ENCODE results near the gene THNSL1.
"Not testable (repeated sequence)": the region's sequence is repeated elsewhere in the genome, so short reads cannot be mapped to it uniquely, and the experiment has no call there.

THNSL1 gene

GRCh38 chr10:24988831-24989640, 27.4 kb upstream of the THNSL1 start:
- Mint-ChIP-seq H3K27me3 (no peaks in the 10 kb centered on the region), H3K9me3 (no peaks in the 10 kb centered on the region), H3K36me3 (no peaks in the 10 kb centered on the region), H3K4me3 (no peak overlapping the region), H3K27ac (no peak overlapping the region), H3K4me1 (no peaks in the 10 kb centered on the region)

GRCh38 chr10:24989867-24990266, 26.5 kb upstream of the THNSL1 start:
- no peaks in the 10 kb centered on the region for H3K4me1 Mint-ChIP-seq

GRCh38 chr10:24991298-24991697, 25.1 kb upstream of the THNSL1 start:
- Mint-ChIP-seq H3K27ac (no peak overlapping the region), H3K27me3 (no peaks in the 10 kb centered on the region), H3K4me3 (no peak overlapping the region), H3K9me3 (no peaks in the 10 kb centered on the region), H3K4me1 (no peaks in the 10 kb centered on the region), H3K36me3 (no peaks in the 10 kb centered on the region)

More at GRCh38 chr10:24989867-24990266, 26.5 kb upstream of the THNSL1 start:
- Mint-ChIP-seq H3K36me3 (no peaks in the 10 kb centered on the region), H3K4me3 (no peak overlapping the region), H3K9me3 (no peaks in the 10 kb centered on the region), H3K27ac (no peak overlapping the region), H3K27me3 (no peaks in the 10 kb centered on the region)

GRCh38 chr10:24992512-24993133, 23.8 kb upstream of the THNSL1 start:
- no peak overlapping the region for H3K27ac Mint-ChIP-seq
- H3K9me3 Mint-ChIP-seq = no peaks in the 10 kb centered on the region
- no peaks in the 10 kb centered on the region for H3K27me3 Mint-ChIP-seq
- H3K36me3 Mint-ChIP-seq = no peaks in the 10 kb centered on the region
- H3K4me1 Mint-ChIP-seq = no peaks in the 10 kb centered on the region
- no peak overlapping the region for H3K4me3 Mint-ChIP-seq

GRCh38 chr10:24993237-24993958, 23.0 kb upstream of the THNSL1 start:
- no peak overlapping the region for H3K4me3 Mint-ChIP-seq
- H3K9me3 Mint-ChIP-seq = no peaks in the 10 kb centered on the region
- H3K27me3 Mint-ChIP-seq = no peaks in the 10 kb centered on the region
- no peaks in the 10 kb centered on the region for H3K36me3 Mint-ChIP-seq
- H3K27ac Mint-ChIP-seq = peak overlapping the region; percentile 35
- H3K4me1 Mint-ChIP-seq = no peaks in the 10 kb centered on the region

GRCh38 chr10:24995072-24995471, 21.3 kb upstream of the THNSL1 start:
- no peaks in the 10 kb centered on the region for H3K36me3 Mint-ChIP-seq
- H3K27me3 Mint-ChIP-seq = no peaks in the 10 kb centered on the region
- H3K27ac Mint-ChIP-seq = no peak overlapping the region
- no peak overlapping the region for H3K4me3 Mint-ChIP-seq
- H3K4me1 Mint-ChIP-seq = no peaks in the 10 kb centered on the region
- peaks cover 3% of the 10 kb centered on the region for H3K9me3 Mint-ChIP-seq

GRCh38 chr10:24998044-24998443, 18.4 kb upstream of the THNSL1 start:
- Mint-ChIP-seq H3K27me3 (no peaks in the 10 kb centered on the region), H3K27ac (no peak overlapping the region), H3K4me1 (no peaks in the 10 kb centered on the region), H3K36me3 (peaks cover 6% of the 10 kb centered on the region), H3K9me3 (peaks cover 21% of the 10 kb centered on the region), H3K4me3 (no peak overlapping the region)

- not testable (repeated sequence) for H3K27ac Mint-ChIP-seq, H3K27me3 Mint-ChIP-seq, H3K9me3 Mint-ChIP-seq, H3K36me3 Mint-ChIP-seq, H3K4me3 Mint-ChIP-seq, H3K4me1 Mint-ChIP-seq
These were observed 4.8 kb upstream of the THNSL1 start for GRCh38 chr10:25011591-25011990.

- peaks cover 28% of the 10 kb centered on the region for H3K4me1 Mint-ChIP-seq
- H3K4me3 Mint-ChIP-seq = no peak overlapping the region
- no peaks in the 10 kb centered on the region for H3K36me3 Mint-ChIP-seq
- H3K27me3 Mint-ChIP-seq = no peaks in the 10 kb centered on the region
- no peak overlapping the region for H3K27ac Mint-ChIP-seq
- H3K9me3 Mint-ChIP-seq = no peaks in the 10 kb centered on the region
These were observed 1.8 kb upstream of the THNSL1 start for GRCh38 chr10:25014579-25014978.

GRCh38 chr10:25015828-25016375, 510 bp upstream of the THNSL1 start, which contains the start of gene ENKUR:
ENKUR (minus strand) TSS chr10:25016158; CDS start chr10:25015936, 222 bp downstream.
- H3K27ac Mint-ChIP-seq = peak within 1 kb of the TSS; percentile 95
- H3K4me3 Mint-ChIP-seq = peak within 1 kb of the TSS; percentile 93
- no peaks in the 10 kb centered on the region for H3K9me3 Mint-ChIP-seq
- H3K27me3 Mint-ChIP-seq = no peaks in the 10 kb centered on the region
- no peaks in the 10 kb centered on the region for H3K36me3 Mint-ChIP-seq
- H3K4me1 Mint-ChIP-seq = peaks cover 34% of the 10 kb centered on the region

GRCh38 chr10:25017154-25017590, 760 bp downstream of the THNSL1 start:
- H3K36me3 Mint-ChIP-seq = no peaks in the 10 kb centered on the region
- peak overlapping the region; percentile 95 for H3K27ac Mint-ChIP-seq
- H3K4me3 Mint-ChIP-seq = peak overlapping the region; percentile 93
- H3K9me3 Mint-ChIP-seq = no peaks in the 10 kb centered on the region
- peaks cover 34% of the 10 kb centered on the region for H3K4me1 Mint-ChIP-seq
- no peaks in the 10 kb centered on the region for H3K27me3 Mint-ChIP-seq

GRCh38 chr10:25017661-25018060, 1.2 kb downstream of the THNSL1 start:
- Mint-ChIP-seq H3K27ac (peak overlapping the region; percentile 95), H3K4me3 (peak overlapping the region; percentile 93), H3K4me1 (peaks cover 34% of the 10 kb centered on the region), H3K36me3 (no peaks in the 10 kb centered on the region), H3K9me3 (no peaks in the 10 kb centered on the region), H3K27me3 (no peaks in the 10 kb centered on the region)

- Mint-ChIP-seq H3K36me3 (peaks cover 8% of the 10 kb centered on the region), H3K9me3 (no peaks in the 10 kb centered on the region), H3K27me3 (no peaks in the 10 kb centered on the region), H3K27ac (peak overlapping the region; percentile 59), H3K4me1 (peaks cover 40% of the 10 kb centered on the region), H3K4me3 (no peak overlapping the region)
These were observed 2.3 kb downstream of the THNSL1 start for GRCh38 chr10:25018703-25019102.

- H3K27ac Mint-ChIP-seq = no peak overlapping the region
- peaks cover 21% of the 10 kb centered on the region for H3K4me1 Mint-ChIP-seq
- no peaks in the 10 kb centered on the region for H3K9me3 Mint-ChIP-seq
- peaks cover 11% of the 10 kb centered on the region for H3K36me3 Mint-ChIP-seq
- H3K4me3 Mint-ChIP-seq = no peak overlapping the region
- H3K27me3 Mint-ChIP-seq = no peaks in the 10 kb centered on the region
These were observed 6.9 kb downstream of the THNSL1 start for GRCh38 chr10:25023278-25023677.

- H3K36me3 Mint-ChIP-seq = peaks cover 11% of the 10 kb centered on the region
- H3K27me3 Mint-ChIP-seq = no peaks in the 10 kb centered on the region
- H3K9me3 Mint-ChIP-seq = no peaks in the 10 kb centered on the region
- no peak overlapping the region for H3K4me3 Mint-ChIP-seq
- peaks cover 14% of the 10 kb centered on the region for H3K4me1 Mint-ChIP-seq
- H3K27ac Mint-ChIP-seq = no peak overlapping the region
These were observed 8.1 kb downstream of the THNSL1 start for GRCh38 chr10:25024528-25024927.

Measured in activated naive CD4-positive, alpha-beta T cell treated with anti-CD3 and anti-CD28 coated beads, Interleukin-2, amount 50 U/mL, for 24 hours (primary cell).